Peyer's patch (tissue), 4 donors: ENCODE results near the gene CSMD2.

Experiments used
- CTCF ChIP-seq, 6 experiments: fragments of 450-650 bp in 4 of 6; fragments of 200-600 bp in 2 of 6; sonication (generic) in 1 of 6; IDR thresholded peaks; one replicate each; pipeline ENCODE4 v1.5.1; 2017 to 2019; ENCODE audit warnings: antibody characterized with exemption in 6 of 6, mild to moderate bottlenecking in 3 of 6, moderate library complexity in 1 of 6
- POLR2A ChIP-seq, 2 donors: fragments of 450-650 bp; IDR thresholded peaks; one replicate each; pipeline ENCODE4 v1.5.1; 2017; ENCODE audit warnings: antibody characterized with exemption in 2 of 2, mild to moderate bottlenecking in 2 of 2, moderate library complexity in 2 of 2

GRCh38 chr1:33930346-33931110 is 234.5 kb downstream of the CSMD2 start:
- TF ChIP-seq CTCF (IDR thresholded peaks at IDR 0.05) (no peak), POLR2A (IDR thresholded peaks at IDR 0.05) (no peak)
